HCT116 (cell line): Measurements from ENCODE around the gene CACNB1. TPM values are rescaled to one million over a fixed set of nuclear protein-coding genes. Genes with fewer than 3 reads are reported as not detected.

Experiments used
- ATAC-seq: fragments of 200-7000 bp; cut with Tn5 transposase; 2 replicates; pipeline ENCODE4 v1.9.1; 2020; ENCODE audit warnings: mild to moderate bottlenecking, moderate library complexity
- BruUV-seq: library from RNA; stranded (reverse); fragments of 400-500 nt; replicated peaks from 2 replicates; lab custom pipeline; 2021; lab: Mats Ljungman, UMichigan
- CTCF ChIA-PET: fragments of 300-600 bp; sonication (Branson Sonifier 250); formaldehyde crosslinking; loops from one replicate; lab custom pipeline; 2021; ENCODE audit warnings: antibody characterized with exemption; lab: Charles Lee
- POLR2A ChIA-PET: fragments of 300-600, 350-600 bp; sonication (Branson Sonifier 250); formaldehyde crosslinking; loops from one replicate; lab custom pipeline; 2021; ENCODE audit warnings: antibody characterized with exemption; lab: Charles Lee
- RAD21 ChIA-PET, 2 experiments: fragments of 300-600 bp; sonication (Branson Sonifier 250); formaldehyde crosslinking; loops; one replicate each; lab custom pipeline; 2023; ENCODE audit warnings: low total read pairs in 2 of 2; ENCODE audit not compliant: uncharacterized antibody in 2 of 2, unreplicated experiment in 2 of 2, low non-redundant PET in 1 of 2; lab: Charles Lee
- DNase-seq: peaks from one replicate; pipeline ENCODE4 v3.0.0-alpha.2; 2010; ENCODE audit warnings: low read depth, low spot score
- H2AFZ ChIP-seq: fragments of 200-600 bp; shearing (Covaris generic), sonication (generic); 2 replicates; pipeline ENCODE4 v1.6.1; 2017; ENCODE audit warnings: low read depth, mixed run types, mixed read lengths, antibody characterized with exemption, low read length; ENCODE audit not compliant: poor library complexity, severe bottlenecking
- H3K27ac ChIP-seq: 2 replicates; pipeline ENCODE4 v1.5.1; 2012; ENCODE audit warnings: low read depth, low read length
- H3K27me3 ChIP-seq: fragments of 200-600 bp; sonication (generic); 2 replicates; pipeline ENCODE4 v1.6.1; 2016; ENCODE audit warnings: mixed run types, low read length, mixed read lengths; ENCODE audit not compliant: insufficient read depth
- H3K36me3 ChIP-seq, 2 experiments: fragments of 200-500 bp in 1 of 2; fragments of 200-600 bp in 1 of 2; sonication (Bioruptor generic) in 1 of 2; sonication (generic) in 1 of 2; 2 replicates each; pipeline versions ENCODE4 v1.5.1 to v1.6.1; 2014 to 2016; ENCODE audit warnings: low read length in 2 of 2, inconsistent platforms in 1 of 2, mixed read lengths in 1 of 2, mixed run types in 1 of 2; ENCODE audit not compliant: insufficient read depth in 2 of 2, control insufficient read depth in 1 of 2
- H3K4me1 ChIP-seq, 2 experiments: fragments of 200-600 bp in 1 of 2; sonication (generic) in 1 of 2; 2 replicates each; pipeline versions ENCODE4 v1.5.1 to v1.6.1; 2012 to 2017; ENCODE audit warnings: low read length in 2 of 2, inconsistent platforms in 1 of 2, mild to moderate bottlenecking in 1 of 2, mixed read lengths in 1 of 2, mixed run types in 1 of 2, moderate library complexity in 1 of 2; ENCODE audit not compliant: insufficient read depth in 2 of 2, control insufficient read depth in 1 of 2
- H3K4me2 ChIP-seq: fragments of 200-600 bp; sonication (generic); 2 replicates; pipeline ENCODE4 v1.6.1; 2017; ENCODE audit warnings: mixed run types, low read length, mixed read lengths
- H3K4me3 ChIP-seq, 2 experiments: fragments of 200-600 bp in 1 of 2; sonication (generic) in 1 of 2; replicated peaks in 1 of 2; 2 replicates each; pipeline ENCODE4 v1.5.1; 2011 to 2016; ENCODE audit warnings: low read length in 2 of 2, control low read depth in 1 of 2, low read depth in 1 of 2, mild to moderate bottlenecking in 1 of 2, mixed read lengths in 1 of 2, mixed run types in 1 of 2
- H3K79me2 ChIP-seq: fragments of 200-600 bp; sonication (generic); 2 replicates; pipeline ENCODE4 v1.6.1; 2017; ENCODE audit warnings: mild to moderate bottlenecking, mixed run types, low read length, moderate library complexity, mixed read lengths; ENCODE audit not compliant: insufficient read depth
- H3K9ac ChIP-seq: fragments of 200-600 bp; sonication (generic); 2 replicates; pipeline ENCODE4 v1.6.1; 2016; ENCODE audit warnings: low read length, mixed read lengths
- H3K9me2 ChIP-seq: fragments of 200-600 bp; sonication (generic), shearing (Covaris generic); 2 replicates; pipeline ENCODE4 v1.6.1; 2017; ENCODE audit warnings: mixed run types, mild to moderate bottlenecking, moderate library complexity; ENCODE audit not compliant: insufficient read depth
- H3K9me3 ChIP-seq, 2 experiments: fragments of 200-500 bp in 1 of 2; fragments of 200-600 bp in 1 of 2; sonication (Bioruptor generic) in 1 of 2; sonication (generic) in 1 of 2; 2 replicates each; pipeline ENCODE4 v1.6.1; 2014 to 2017; ENCODE audit warnings: low read length in 2 of 2, mixed read lengths in 2 of 2, inconsistent platforms in 1 of 2, low read depth in 1 of 2, mild to moderate bottlenecking in 1 of 2, mixed run types in 1 of 2, moderate library complexity in 1 of 2; ENCODE audit not compliant: control insufficient read depth in 1 of 2, insufficient read depth in 1 of 2
- H4K20me1 ChIP-seq: fragments of 200-600 bp; sonication (generic), shearing (Covaris generic); 2 replicates; pipeline ENCODE4 v1.6.1; 2017; ENCODE audit warnings: mixed run types, mild to moderate bottlenecking, moderate library complexity; ENCODE audit not compliant: insufficient read depth
- ATF3 ChIP-seq: IDR thresholded peaks from 2 replicates; pipeline ENCODE4 v1.6.1; 2012
- CBX3 ChIP-seq: IDR thresholded peaks from 2 replicates; pipeline ENCODE4 v1.6.1; 2012; ENCODE audit warnings: low read depth
- CTCF ChIP-seq, 3 experiments: fragments of 200-600 bp in 1 of 3; sonication (generic) in 1 of 3; IDR thresholded peaks in 2 of 3; conservative IDR thresholded peaks in 1 of 3; 2 replicates each; pipeline ENCODE4 v1.5.1; 2012 to 2017; ENCODE audit warnings: low read depth in 2 of 3, low read length in 2 of 3, antibody characterized with exemption in 1 of 3, borderline replicate concordance in 1 of 3, control low read depth in 1 of 3, mild to moderate bottlenecking in 1 of 3, mixed read lengths in 1 of 3, mixed run types in 1 of 3, moderate library complexity in 1 of 3; ENCODE audit not compliant: insufficient read depth in 1 of 3
- EGR1 ChIP-seq: IDR thresholded peaks from 2 replicates; pipeline ENCODE4 v1.6.1; 2012; ENCODE audit warnings: low read depth
- ELF1 ChIP-seq: IDR thresholded peaks from 2 replicates; pipeline ENCODE4 v1.6.1; 2012; ENCODE audit warnings: low read depth, borderline replicate concordance
- EZH2 ChIP-seq: fragments of 200-600 bp; sonication (generic); IDR thresholded peaks from 2 replicates; pipeline ENCODE4 v1.6.1; 2017; ENCODE audit warnings: antibody characterized with exemption, mixed run types
- EZH2phosphoT487 ChIP-seq: fragments of 200-600 bp; IDR thresholded peaks from 2 replicates; pipeline ENCODE4 v1.6.1; 2018; ENCODE audit warnings: antibody characterized with exemption, borderline replicate concordance
- FOSL1 ChIP-seq: IDR thresholded peaks from 2 replicates; pipeline ENCODE4 v1.6.1; 2012; ENCODE audit warnings: low read depth
- JUND ChIP-seq: IDR thresholded peaks from 2 replicates; pipeline ENCODE4 v1.6.1; 2012
- MAX ChIP-seq: IDR thresholded peaks from 2 replicates; pipeline ENCODE4 v1.6.1; 2012
- POLR2A ChIP-seq: IDR thresholded peaks from 2 replicates; pipeline ENCODE4 v1.7.0; 2011; ENCODE audit warnings: borderline replicate concordance; ENCODE audit not compliant: insufficient read depth, insufficient read length; ENCODE audit errors: extremely low read depth
- POLR2AphosphoS5 ChIP-seq: IDR thresholded peaks from 2 replicates; pipeline ENCODE4 v1.6.1; 2011; ENCODE audit warnings: mild to moderate bottlenecking, low read depth, low read length, moderate library complexity
- RAD21 ChIP-seq: IDR thresholded peaks from 2 replicates; pipeline ENCODE4 v1.6.1; 2012; ENCODE audit warnings: low read depth, mild to moderate bottlenecking
- REST ChIP-seq: IDR thresholded peaks from 2 replicates; pipeline ENCODE4 v1.6.1; 2012; ENCODE audit warnings: low read depth
- SP1 ChIP-seq: IDR thresholded peaks from 2 replicates; pipeline ENCODE4 v1.6.1; 2012; ENCODE audit warnings: low read depth
- SRF ChIP-seq: IDR thresholded peaks from 2 replicates; pipeline ENCODE4 v1.6.1; 2012; ENCODE audit warnings: low read depth
- TCF7L2 ChIP-seq: IDR thresholded peaks from 2 replicates; pipeline ENCODE4 v1.7.0; 2011; ENCODE audit warnings: borderline replicate concordance, inconsistent platforms; ENCODE audit not compliant: insufficient read depth, insufficient read length; ENCODE audit errors: extremely low read depth
- YY1 ChIP-seq: IDR thresholded peaks from 2 replicates; pipeline ENCODE4 v1.6.1; 2011; ENCODE audit warnings: low read length, low read depth, moderate library complexity, mild to moderate bottlenecking; ENCODE audit not compliant: insufficient replicate concordance; ENCODE audit errors: extremely low read depth
- ZBTB33 ChIP-seq: IDR thresholded peaks from 2 replicates; pipeline ENCODE4 v1.6.1; 2011; ENCODE audit warnings: mild to moderate bottlenecking, low read length, moderate library complexity; ENCODE audit not compliant: insufficient replicate concordance; ENCODE audit errors: extremely low read depth
- ZFX ChIP-seq: fragments of 450-650 bp; IDR thresholded peaks from 2 replicates; pipeline ENCODE4 v1.6.1; 2017
- intact Hi-C: fragments of 100-400 bp; cut with micrococcal nuclease; formaldehyde crosslinking; loops from 2 replicates; pipeline ENCODE4 v1.10.0; 2022
- total RNA-seq: library from RNA; stranded (reverse); gene quantifications from one replicate; pipeline ENCODE4 v1.2.1, GENCODE V29; 2021; ENCODE audit not compliant: unreplicated experiment

The CACNB1 gene
- total RNA-seq, 1 experiment from 2014 or later = 13.0 TPM

GRCh38 chr17:39130205-39130604, 67.3 kb downstream of the CACNB1 start:
- no peaks in the 10 kb centered on the region for H4K20me1 ChIP-seq
- H3K9me2 ChIP-seq = no peaks in the 10 kb centered on the region
- no peaks in the 10 kb centered on the region for H3K36me3 ChIP-seq
- H3K9me3 ChIP-seq = no peaks in the 10 kb centered on the region
- H3K79me2 ChIP-seq = no peaks in the 10 kb centered on the region
- ATAC-seq = no peak
- DNase-seq = no peak
- no peak overlapping the region for H3K4me2 ChIP-seq
- H3K27me3 ChIP-seq = no peaks in the 10 kb centered on the region
- CTCF ChIA-PET = no interaction called here
- POLR2A ChIA-PET = no interaction called here
- no peak overlapping the region for H3K9ac ChIP-seq
- intact Hi-C loops = no loop called here
- RAD21 ChIA-PET = no interaction called here
- BruUV-seq = no TSS peak
- no peak overlapping the region for H3K27ac ChIP-seq
- no peak overlapping the region for H3K4me3 ChIP-seq
- peaks cover 0 to 6% of the 10 kb centered on the region in 2 experiments; a peak in 1 of 4 replicates for H3K4me1 ChIP-seq
- H2AFZ ChIP-seq = no peak overlapping the region
- TF ChIP-seq YY1 = no peak
- TF ChIP-seq EGR1 = no peak
- no peak for TF ChIP-seq POLR2AphosphoS5
- TF ChIP-seq POLR2A = no peak
- no peak for TF ChIP-seq MAX
- no peak for TF ChIP-seq REST
- TF ChIP-seq CBX3 = no peak
- no peak for TF ChIP-seq TCF7L2
- no peak for TF ChIP-seq ELF1
- TF ChIP-seq SRF = no peak
- TF ChIP-seq RAD21 = no peak
- TF ChIP-seq ZFX = no peak
- TF ChIP-seq EZH2phosphoT487 = no peak
- TF ChIP-seq JUND = no peak
- no peak for TF ChIP-seq CTCF (IDR thresholded peaks at IDR 0.05 in 2 of 3, conservative IDR thresholded peaks at IDR 0.05 in 1 of 3; ENCODE audit: borderline replicate concordance in 1 of 3, insufficient read depth in 1 of 3, low read depth in 2 of 3, low read length in 2 of 3)
- no peak for TF ChIP-seq EZH2
- no peak for TF ChIP-seq ATF3
- TF ChIP-seq FOSL1 = no peak
- no peak for TF ChIP-seq SP1
- TF ChIP-seq ZBTB33 = no peak
